K562 (cell line): Measurements from ENCODE around the gene ADIPOR2. TPM values are rescaled to one million over a fixed set of nuclear protein-coding genes. Genes with fewer than 3 reads are reported as not detected.

ENCODE experiments used
- CBX3 ChIP-seq, 2 experiments: IDR thresholded peaks; 1 replicate in 1 of 2; 2 replicates in 1 of 2; pipeline ENCODE4 v1.6.1; 2012; ENCODE audit warnings: inconsistent platforms in 2 of 2, low read length in 2 of 2, borderline replicate concordance in 1 of 2, control low read depth in 1 of 2
- HLTF ChIP-seq: fragments of 450-650 bp; IDR thresholded peaks from 2 replicates; pipeline ENCODE4 v1.6.1; 2016
- LARP7 ChIP-seq: fragments of 450-650 bp; IDR thresholded peaks from 2 replicates; pipeline ENCODE4 v1.6.1; 2016
- NFYB ChIP-seq: IDR thresholded peaks from 2 replicates; pipeline ENCODE4 v1.6.1; 2011; ENCODE audit warnings: mild to moderate bottlenecking, moderate library complexity; ENCODE audit not compliant: insufficient read length; ENCODE audit errors: extremely low read depth
- POLR2A ChIP-seq: fragments of 450-650 bp; conservative IDR thresholded peaks from 2 replicates; pipeline ENCODE4 v1.6.1; 2016
- PURB ChIP-seq: sonication (generic); formaldehyde crosslinking; IDR thresholded peaks from 2 replicates; pipeline ENCODE4 v1.9.0; 2021; ENCODE audit warnings: low read depth, mild to moderate bottlenecking, missing genetic modification reagents
- SP2 ChIP-seq: IDR thresholded peaks from 2 replicates; pipeline ENCODE4 v1.6.1; 2011; ENCODE audit warnings: mild to moderate bottlenecking, low read depth, low read length, moderate library complexity; ENCODE audit not compliant: poor library complexity, severe bottlenecking; ENCODE audit errors: extremely low read depth
- TAF1 ChIP-seq: IDR thresholded peaks from 2 replicates; pipeline ENCODE4 v1.6.1; 2011; ENCODE audit warnings: mild to moderate bottlenecking, low read length, moderate library complexity; ENCODE audit not compliant: insufficient read depth, control insufficient read depth, severe bottlenecking; ENCODE audit errors: extremely low read depth
- ZBTB40 ChIP-seq, 2 experiments: fragments of 450-650 bp in 1 of 2; sonication (generic) in 1 of 2; formaldehyde crosslinking in 1 of 2; IDR thresholded peaks; 2 replicates each; pipeline versions ENCODE4 v1.7.1 to v1.9.0; 2016 to 2022; ENCODE audit warnings: inconsistent platforms in 1 of 2, mild to moderate bottlenecking in 1 of 2, missing genetic modification reagents in 1 of 2
- ZNF561 ChIP-seq: fragments of 450-650 bp; formaldehyde crosslinking; conservative IDR thresholded peaks from 2 replicates; pipeline ENCODE4 v1.4.0; 2020; ENCODE audit warnings: mild to moderate bottlenecking, moderate library complexity
- polyA plus RNA-seq, 8 experiments: library from polyadenylated mRNA; depleted of rRNA in 4 of 8; stranded (reverse) in 5 of 8; unstranded in 3 of 8; fragments of >200 nt; fragmentation: Nextera tagmentation in 2 of 8; fragmentation: Illumina TruSeq in 1 of 8; extraction: Ambion mirVana in 2 of 8; extraction: Trizol in 1 of 8; gene quantifications; 2 replicates each; pipeline versions ENCODE4 v1.2.1 to v1.2.3, GENCODE V29; 2011 to 2014; ENCODE audit warnings: inconsistent platforms in 1 of 8, missing spikeins in 1 of 8
- total RNA-seq, 7 experiments: library from RNA; depleted of rRNA in 6 of 7; stranded (reverse); fragments of >200 nt in 6 of 7; fragmentation: Illumina TruSeq in 2 of 7; extraction: Trizol in 2 of 7; gene quantifications; 2 replicates each; pipeline versions ENCODE4 v1.2.1 to v1.2.3, GENCODE V29; 2011 to 2021; ENCODE audit warnings: low replicate concordance in 1 of 7
- TF ChIP-seq, protein P1 (sequence below): fragments of 250-450 bp; sonication (Bioruptor Pico); IDR thresholded peaks from 2 replicates; pipeline ENCODE4 v1.5.0; 2021; ENCODE audit warnings: mild to moderate bottlenecking, borderline replicate concordance

ADIPOR2 gene
- total and polyA plus RNA-seq, 9 of the 15 experiments (the other 6 are each of a cell fraction or from before 2014, with no cell fraction given) = 10.9 to 63.5 (median 46.0) TPM

DNA sequence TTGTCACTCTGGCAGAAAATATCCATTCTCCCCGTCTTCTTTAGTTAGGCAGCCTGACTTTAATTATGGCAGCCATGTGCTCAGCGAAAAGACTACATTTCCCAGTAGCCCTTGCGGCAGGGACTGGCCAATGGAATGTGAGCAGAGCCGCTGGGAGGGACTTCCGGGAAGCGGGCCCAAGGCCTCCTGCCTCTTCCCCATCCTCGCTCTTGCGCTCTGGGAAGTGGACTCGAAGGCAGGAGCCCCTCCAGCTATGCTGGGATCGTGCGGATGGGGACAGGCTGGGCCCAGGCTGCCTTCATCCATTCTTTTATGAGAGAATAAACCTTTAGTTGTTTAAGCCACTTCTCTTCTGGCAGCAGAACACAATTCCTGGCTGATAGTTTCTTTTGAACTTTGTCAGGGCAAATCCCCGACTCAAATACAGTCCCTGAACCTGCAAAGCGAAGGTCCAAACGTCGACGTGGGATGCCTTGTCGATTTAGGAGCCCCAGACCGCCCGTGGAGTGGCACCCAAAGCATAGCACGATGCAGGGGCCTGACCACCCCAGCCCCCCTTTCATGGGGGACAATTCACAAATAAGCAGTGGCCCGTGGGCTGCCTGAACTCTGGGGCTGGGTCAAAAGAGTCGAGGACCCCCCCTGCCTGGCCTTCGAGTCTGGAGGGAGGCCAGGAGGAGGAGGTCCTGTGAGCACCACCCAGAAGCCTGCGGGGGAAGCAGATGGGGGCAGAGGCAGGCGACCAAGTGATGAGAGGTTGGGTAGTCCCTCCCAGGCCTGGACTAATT lies 113.9 kb downstream of the ADIPOR2 start (continued):
- TF ChIP-seq TAF1 = no peak
- peak; percentile 39; the same call in 1 of the 2 replicates for TF ChIP-seq POLR2A
- no peak for TF ChIP-seq LARP7
- TF ChIP-seq NFYB = peak; percentile 45
- TF ChIP-seq PURB (CRISPR knock-in tag) = no peak
- TF ChIP-seq CBX3 (IDR thresholded peaks at IDR 0.05; ENCODE audit: borderline replicate concordance in 1 of 2, low read length in 2 of 2) = peak in 1 of 2 experiments; percentile 69; a peak in 2 of 3 replicates
- TF ChIP-seq ZBTB40 (IDR thresholded peaks at IDR 0.05) = peak; percentile 90
- no peak for TF ChIP-seq ZBTB40 (CRISPR knock-in tag; IDR thresholded peaks at IDR 0.05)
- TF ChIP-seq HLTF = no peak
- no peak for TF ChIP-seq ZNF561 (CRISPR knock-in tag)
- peak; percentile 63 for TF ChIP-seq SP2
- TF ChIP-seq, protein P1, sequence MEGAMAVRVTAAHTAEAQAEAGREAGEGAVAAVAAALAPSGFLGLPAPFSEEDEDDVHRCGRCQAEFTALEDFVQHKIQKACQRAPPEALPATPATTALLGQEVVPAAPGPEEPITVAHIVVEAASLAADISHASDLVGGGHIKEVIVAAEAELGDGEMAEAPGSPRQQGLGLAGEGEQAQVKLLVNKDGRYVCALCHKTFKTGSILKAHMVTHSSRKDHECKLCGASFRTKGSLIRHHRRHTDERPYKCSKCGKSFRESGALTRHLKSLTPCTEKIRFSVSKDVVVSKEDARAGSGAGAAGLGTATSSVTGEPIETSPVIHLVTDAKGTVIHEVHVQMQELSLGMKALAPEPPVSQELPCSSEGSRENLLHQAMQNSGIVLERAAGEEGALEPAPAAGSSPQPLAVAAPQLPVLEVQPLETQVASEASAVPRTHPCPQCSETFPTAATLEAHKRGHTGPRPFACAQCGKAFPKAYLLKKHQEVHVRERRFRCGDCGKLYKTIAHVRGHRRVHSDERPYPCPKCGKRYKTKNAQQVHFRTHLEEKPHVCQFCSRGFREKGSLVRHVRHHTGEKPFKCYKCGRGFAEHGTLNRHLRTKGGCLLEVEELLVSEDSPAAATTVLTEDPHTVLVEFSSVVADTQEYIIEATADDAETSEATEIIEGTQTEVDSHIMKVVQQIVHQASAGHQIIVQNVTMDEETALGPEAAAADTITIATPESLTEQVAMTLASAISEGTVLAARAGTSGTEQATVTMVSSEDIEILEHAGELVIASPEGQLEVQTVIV (CRISPR knock-in tag) = no peak
